Measurements from ENCODE around the gene AHCTF1. TPM values are rescaled to one million over a fixed set of nuclear protein-coding genes. Genes with fewer than 3 reads are reported as not detected.

The AHCTF1 gene
- total RNA-seq, 1 experiment from 2014 or later, result 44.3 TPM

GRCh38 chr1:246797157-246797556 lies 134.6 kb downstream of the AHCTF1 start:
- H3K79me2 ChIP-seq (ENCODE audit: insufficient read depth, low read length), result no peaks in the 10 kb centered on the region
- H2BK12ac ChIP-seq (ENCODE audit: insufficient read length, low read depth, low read length), result no peak overlapping the region
- DNase-seq, result no peak
- no peak for TF ChIP-seq CTCF (conservative IDR thresholded peaks at IDR 0.05)
- H4K5ac ChIP-seq (ENCODE audit: insufficient read length, low read depth, low read length), result no peak overlapping the region
- H3K79me1 ChIP-seq (ENCODE audit: insufficient read depth, low read depth, low read length, poor library complexity, severe bottlenecking), result no peaks in the 10 kb centered on the region
- H3K27ac ChIP-seq (ENCODE audit: insufficient read length, low read depth, low read length), result no peak overlapping the region
- no peak overlapping the region for H3K4ac ChIP-seq (ENCODE audit: low read depth, low read length)
- Mint-ChIP-seq H3K9me3 (peaks cover 0 to 4% of the 10 kb centered on the region in 2 experiments; a peak in 1 of 5 replicates), H3K4me3 (no peak overlapping the region), H3K4me1 (peaks cover 32 to 40% of the 10 kb centered on the region in 2 experiments), H3K27ac (no peak overlapping the region), H3K36me3 (ENCODE audit: insufficient read depth in 1 of 3, low read depth in 3 of 3) (no peaks in the 10 kb centered on the region), H3K27me3 (ENCODE audit: low read depth) (peaks cover 5% of the 10 kb centered on the region; the same call in 1 of the 2 replicates)
- H3K18ac ChIP-seq (ENCODE audit: insufficient read length, low read depth, low read length), result no peak overlapping the region
- no peak overlapping the region for H2BK120ac ChIP-seq (ENCODE audit: low read depth, low read length, poor library complexity, severe bottlenecking)
- WGBS (ENCODE audit: extremely low coverage, insufficient read length, low lambda C conversion rate), result no CpG with 5 or more reads among the region's 8 CpGs
- H2BK15ac ChIP-seq (ENCODE audit: low read depth, low read length), result no peak overlapping the region
- no peak overlapping the region for H2BK20ac ChIP-seq (ENCODE audit: low read depth, low read length, poor library complexity, severe bottlenecking)
- H2AK5ac ChIP-seq (ENCODE audit: insufficient read length, low read length), result no peak overlapping the region
- H3T11ph ChIP-seq (ENCODE audit: low read length), result no peak overlapping the region
- no peak overlapping the region for H3K23ac ChIP-seq (ENCODE audit: insufficient read length, low read depth, low read length)
- no peaks in the 10 kb centered on the region for H4K20me1 ChIP-seq (ENCODE audit: control insufficient read depth, insufficient read depth, insufficient read length)
- no peak overlapping the region for H2AFZ ChIP-seq (ENCODE audit: low read length)
- no peak overlapping the region for H4K8ac ChIP-seq (replicated peaks; ENCODE audit: insufficient read length, low read depth, low read length)
- H3K23me2 ChIP-seq (ENCODE audit: insufficient read length, low read depth, low read length, poor library complexity, severe bottlenecking), result peaks cover 3% of the 10 kb centered on the region
- no peaks in the 10 kb centered on the region for H3K27me3 ChIP-seq (ENCODE audit: insufficient read depth, low read length)
- H3K56ac ChIP-seq (ENCODE audit: insufficient read length, low read depth, low read length), result no peak overlapping the region
- H3K14ac ChIP-seq (ENCODE audit: insufficient read depth, low read length), result no peak overlapping the region
- no peaks in the 10 kb centered on the region for H3K9me3 ChIP-seq (ENCODE audit: control insufficient read depth, low read depth, low read length)
- H3K4me1 ChIP-seq (ENCODE audit: insufficient read depth, low read length), result peaks cover 10% of the 10 kb centered on the region; the same call in 1 of the 2 replicates
- no peak overlapping the region for H3K9ac ChIP-seq (ENCODE audit: extremely low read depth, insufficient read length, low read length)
- no peak overlapping the region for H3K4me2 ChIP-seq (ENCODE audit: insufficient read depth, insufficient read length, low read length)
- no peak overlapping the region for H2BK5ac ChIP-seq (ENCODE audit: insufficient read length, low read length)
- H4K91ac ChIP-seq (ENCODE audit: insufficient read length, low read depth, low read length), result no peak overlapping the region

Measured in H9 (cell line).